ENCODE data around the gene SHISA2.

Gene SHISA2

DNA sequence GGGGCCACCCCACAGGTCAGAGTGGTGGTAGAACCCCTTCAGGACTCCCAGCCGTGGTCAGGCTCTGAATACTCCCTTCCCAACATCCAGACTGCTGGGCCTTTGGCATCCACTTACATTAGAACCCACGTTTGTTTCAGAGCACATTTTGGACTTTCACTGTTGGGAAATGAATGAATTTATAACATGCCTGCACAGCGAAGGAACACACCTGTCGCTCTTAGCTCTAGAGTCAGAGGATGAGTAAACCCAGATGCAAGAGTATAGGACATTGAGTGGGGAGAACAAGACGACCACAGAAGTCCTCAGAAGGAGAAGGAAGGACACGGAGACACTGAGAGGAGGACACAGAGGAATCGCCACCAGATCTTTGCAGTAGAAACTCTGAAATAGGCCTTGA, 30.9 kb downstream of the SHISA2 start:
- TF ChIP-seq EGR1 (IDR thresholded peaks at IDR 0.05) (no peak), TCF12 (IDR thresholded peaks at IDR 0.05; ENCODE audit: low read depth) (no peak), NFIC (IDR thresholded peaks at IDR 0.05) (no peak), ZBTB7A (IDR thresholded peaks at IDR 0.05; ENCODE audit: low read depth) (no peak), YY1 (IDR thresholded peaks at IDR 0.05; ENCODE audit: low read depth) (no peak), CREB1 (IDR thresholded peaks at IDR 0.05; ENCODE audit: low read depth) (no peak), EP300 (IDR thresholded peaks at IDR 0.05; ENCODE audit: borderline replicate concordance) (no peak), CEBPB (IDR thresholded peaks at IDR 0.05) (no peak)
- TF ChIP-seq, protein P1, sequence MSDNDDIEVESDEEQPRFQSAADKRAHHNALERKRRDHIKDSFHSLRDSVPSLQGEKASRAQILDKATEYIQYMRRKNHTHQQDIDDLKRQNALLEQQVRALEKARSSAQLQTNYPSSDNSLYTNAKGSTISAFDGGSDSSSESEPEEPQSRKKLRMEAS (IDR thresholded peaks at IDR 0.05), result no peak
- TF ChIP-seq, protein P2, sequence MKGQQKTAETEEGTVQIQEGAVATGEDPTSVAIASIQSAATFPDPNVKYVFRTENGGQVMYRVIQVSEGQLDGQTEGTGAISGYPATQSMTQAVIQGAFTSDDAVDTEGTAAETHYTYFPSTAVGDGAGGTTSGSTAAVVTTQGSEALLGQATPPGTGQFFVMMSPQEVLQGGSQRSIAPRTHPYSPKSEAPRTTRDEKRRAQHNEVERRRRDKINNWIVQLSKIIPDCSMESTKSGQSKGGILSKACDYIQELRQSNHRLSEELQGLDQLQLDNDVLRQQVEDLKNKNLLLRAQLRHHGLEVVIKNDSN (IDR thresholded peaks at IDR 0.05), result no peak
- TF ChIP-seq, protein P3, sequence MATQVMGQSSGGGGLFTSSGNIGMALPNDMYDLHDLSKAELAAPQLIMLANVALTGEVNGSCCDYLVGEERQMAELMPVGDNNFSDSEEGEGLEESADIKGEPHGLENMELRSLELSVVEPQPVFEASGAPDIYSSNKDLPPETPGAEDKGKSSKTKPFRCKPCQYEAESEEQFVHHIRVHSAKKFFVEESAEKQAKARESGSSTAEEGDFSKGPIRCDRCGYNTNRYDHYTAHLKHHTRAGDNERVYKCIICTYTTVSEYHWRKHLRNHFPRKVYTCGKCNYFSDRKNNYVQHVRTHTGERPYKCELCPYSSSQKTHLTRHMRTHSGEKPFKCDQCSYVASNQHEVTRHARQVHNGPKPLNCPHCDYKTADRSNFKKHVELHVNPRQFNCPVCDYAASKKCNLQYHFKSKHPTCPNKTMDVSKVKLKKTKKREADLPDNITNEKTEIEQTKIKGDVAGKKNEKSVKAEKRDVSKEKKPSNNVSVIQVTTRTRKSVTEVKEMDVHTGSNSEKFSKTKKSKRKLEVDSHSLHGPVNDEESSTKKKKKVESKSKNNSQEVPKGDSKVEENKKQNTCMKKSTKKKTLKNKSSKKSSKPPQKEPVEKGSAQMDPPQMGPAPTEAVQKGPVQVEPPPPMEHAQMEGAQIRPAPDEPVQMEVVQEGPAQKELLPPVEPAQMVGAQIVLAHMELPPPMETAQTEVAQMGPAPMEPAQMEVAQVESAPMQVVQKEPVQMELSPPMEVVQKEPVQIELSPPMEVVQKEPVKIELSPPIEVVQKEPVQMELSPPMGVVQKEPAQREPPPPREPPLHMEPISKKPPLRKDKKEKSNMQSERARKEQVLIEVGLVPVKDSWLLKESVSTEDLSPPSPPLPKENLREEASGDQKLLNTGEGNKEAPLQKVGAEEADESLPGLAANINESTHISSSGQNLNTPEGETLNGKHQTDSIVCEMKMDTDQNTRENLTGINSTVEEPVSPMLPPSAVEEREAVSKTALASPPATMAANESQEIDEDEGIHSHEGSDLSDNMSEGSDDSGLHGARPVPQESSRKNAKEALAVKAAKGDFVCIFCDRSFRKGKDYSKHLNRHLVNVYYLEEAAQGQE (IDR thresholded peaks at IDR 0.05; ENCODE audit: low read depth), result no peak

DNA sequence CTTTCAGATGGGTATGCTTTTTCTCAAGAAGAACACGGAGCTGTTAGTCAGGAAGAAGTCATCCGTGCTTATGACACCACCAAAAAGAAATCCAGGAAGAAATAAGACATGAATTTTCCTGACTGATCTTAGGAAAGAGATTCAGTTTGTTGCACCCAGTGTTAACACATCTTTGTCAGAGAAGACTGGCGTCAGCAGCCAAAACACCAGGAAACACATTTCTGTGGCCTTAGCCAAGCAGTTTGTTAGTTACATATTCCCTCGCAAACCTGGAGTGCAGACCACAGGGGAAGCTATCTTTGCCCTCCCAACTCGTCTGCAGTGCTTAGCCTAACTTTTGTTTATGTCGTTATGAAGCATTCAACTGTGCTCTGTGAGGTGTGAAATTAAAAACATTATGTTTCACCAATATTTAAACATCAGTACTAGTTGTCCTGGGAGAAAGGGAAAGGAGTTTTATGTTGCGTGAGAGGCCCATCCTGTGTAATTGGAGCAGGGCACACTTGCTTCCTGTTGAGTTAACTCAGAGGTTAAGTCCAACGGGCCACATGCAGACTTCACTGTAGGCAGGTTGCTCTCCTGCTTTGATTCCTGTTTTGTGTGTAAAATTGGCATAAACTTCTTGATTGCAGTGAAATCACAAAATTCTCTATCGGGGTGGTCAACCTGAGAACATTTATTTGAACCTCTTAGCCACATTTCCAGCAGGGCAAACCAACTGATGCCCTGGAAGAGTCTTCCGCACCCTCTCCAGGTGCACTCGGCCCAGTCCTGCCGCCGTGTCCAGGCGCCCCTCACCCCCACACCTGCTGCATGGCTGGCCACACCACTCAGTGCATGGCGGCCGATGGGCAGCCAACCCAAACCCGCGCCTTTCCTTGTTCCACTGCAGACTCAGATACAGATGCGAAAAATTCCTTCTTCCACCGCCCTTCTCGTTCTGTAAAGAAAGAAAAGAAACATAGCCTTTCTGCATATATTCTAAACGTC, 31.6 kb downstream of the SHISA2 start:
- no peak for TF ChIP-seq EGR1 (IDR thresholded peaks at IDR 0.05)
- TF ChIP-seq, protein P3 (IDR thresholded peaks at IDR 0.05; ENCODE audit: low read depth), result no peak
- no peak for TF ChIP-seq RAD21 (IDR thresholded peaks at IDR 0.05; ENCODE audit: low read depth)
- TF ChIP-seq TEAD4 (IDR thresholded peaks at IDR 0.05), result no peak
- TF ChIP-seq EP300 (IDR thresholded peaks at IDR 0.05; ENCODE audit: borderline replicate concordance), result no peak
- no peak for TF ChIP-seq FOXM1 (IDR thresholded peaks at IDR 0.05; ENCODE audit: borderline replicate concordance, low read depth)
- no peak for TF ChIP-seq NFIC (IDR thresholded peaks at IDR 0.05)
- TF ChIP-seq TCF12 (IDR thresholded peaks at IDR 0.05; ENCODE audit: low read depth), result no peak
- TF ChIP-seq, protein P2 (IDR thresholded peaks at IDR 0.05), result no peak
- no peak for TF ChIP-seq YY1 (IDR thresholded peaks at IDR 0.05; ENCODE audit: low read depth)
- no peak for TF ChIP-seq ZBTB7A (IDR thresholded peaks at IDR 0.05; ENCODE audit: low read depth)

DNA sequence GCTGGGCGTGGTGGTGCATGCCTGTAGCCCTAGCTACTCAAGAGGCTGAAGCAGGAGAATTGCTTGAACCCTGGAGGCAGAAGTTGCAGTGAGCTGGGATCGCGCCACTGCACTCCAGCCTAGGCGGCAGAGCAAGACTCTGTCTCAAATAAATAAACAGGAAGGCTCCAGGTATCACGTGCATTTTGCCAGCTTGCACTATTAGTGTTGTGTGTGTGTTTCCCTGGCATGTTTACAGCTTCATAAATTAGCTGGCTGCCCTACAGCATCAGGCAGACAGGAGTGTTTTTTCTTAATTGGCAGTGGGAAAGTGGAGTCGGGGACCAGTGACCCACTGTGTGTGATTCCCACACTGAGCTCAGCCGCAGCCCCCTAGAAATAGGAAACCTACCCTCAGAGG, 32.6 kb downstream of the SHISA2 start:
- TF ChIP-seq, protein P1 (IDR thresholded peaks at IDR 0.05), result no peak
- no peak for TF ChIP-seq TCF12 (IDR thresholded peaks at IDR 0.05; ENCODE audit: low read depth)
- TF ChIP-seq FOXM1 (IDR thresholded peaks at IDR 0.05; ENCODE audit: borderline replicate concordance, low read depth), result no peak
- no peak for TF ChIP-seq CREB1 (IDR thresholded peaks at IDR 0.05; ENCODE audit: low read depth)
- TF ChIP-seq TEAD4 (IDR thresholded peaks at IDR 0.05), result no peak
- TF ChIP-seq EP300 (IDR thresholded peaks at IDR 0.05; ENCODE audit: borderline replicate concordance), result no peak

DNA sequence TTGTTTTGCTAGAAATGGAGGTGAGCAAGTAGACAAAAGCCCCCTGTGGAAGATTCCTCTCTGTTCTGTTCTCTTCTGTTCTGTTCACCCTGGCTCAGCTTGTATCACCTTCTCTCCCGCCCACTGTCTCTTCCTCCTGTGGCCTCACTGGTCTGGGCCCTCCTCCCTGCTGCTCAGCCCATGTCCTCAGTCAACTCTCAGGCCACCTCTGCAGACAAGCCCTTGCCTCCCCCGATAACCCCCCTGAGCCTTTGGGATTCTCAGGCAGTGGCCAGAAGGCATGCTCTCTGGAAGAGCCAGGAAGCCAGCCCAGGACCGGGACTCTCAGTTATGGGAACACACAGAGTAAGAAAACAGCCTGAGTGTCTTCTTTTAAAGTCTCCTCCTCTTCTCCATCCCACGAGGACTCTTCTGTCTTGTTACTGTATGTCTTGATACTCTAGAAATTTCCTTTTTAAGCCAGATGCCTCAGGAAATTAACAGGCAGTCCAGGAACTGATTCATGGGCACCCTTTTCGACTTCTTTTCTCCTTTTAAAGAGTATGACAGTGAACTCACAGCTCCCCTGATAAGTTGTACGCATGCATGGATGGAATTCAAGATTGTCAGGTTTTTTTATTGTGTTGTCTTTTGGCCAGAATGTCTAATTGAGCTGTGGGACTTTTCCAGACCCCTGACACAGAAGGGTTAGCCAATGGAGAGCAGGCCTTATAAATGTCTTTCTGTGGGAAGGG, 33.7 kb downstream of the SHISA2 start:
- no peak for TF ChIP-seq TCF12 (IDR thresholded peaks at IDR 0.05; ENCODE audit: low read depth)
- TF ChIP-seq TAF1 (IDR thresholded peaks at IDR 0.05; ENCODE audit: low read depth), result no peak
- TF ChIP-seq YY1 (IDR thresholded peaks at IDR 0.05; ENCODE audit: low read depth), result no peak

DNA sequence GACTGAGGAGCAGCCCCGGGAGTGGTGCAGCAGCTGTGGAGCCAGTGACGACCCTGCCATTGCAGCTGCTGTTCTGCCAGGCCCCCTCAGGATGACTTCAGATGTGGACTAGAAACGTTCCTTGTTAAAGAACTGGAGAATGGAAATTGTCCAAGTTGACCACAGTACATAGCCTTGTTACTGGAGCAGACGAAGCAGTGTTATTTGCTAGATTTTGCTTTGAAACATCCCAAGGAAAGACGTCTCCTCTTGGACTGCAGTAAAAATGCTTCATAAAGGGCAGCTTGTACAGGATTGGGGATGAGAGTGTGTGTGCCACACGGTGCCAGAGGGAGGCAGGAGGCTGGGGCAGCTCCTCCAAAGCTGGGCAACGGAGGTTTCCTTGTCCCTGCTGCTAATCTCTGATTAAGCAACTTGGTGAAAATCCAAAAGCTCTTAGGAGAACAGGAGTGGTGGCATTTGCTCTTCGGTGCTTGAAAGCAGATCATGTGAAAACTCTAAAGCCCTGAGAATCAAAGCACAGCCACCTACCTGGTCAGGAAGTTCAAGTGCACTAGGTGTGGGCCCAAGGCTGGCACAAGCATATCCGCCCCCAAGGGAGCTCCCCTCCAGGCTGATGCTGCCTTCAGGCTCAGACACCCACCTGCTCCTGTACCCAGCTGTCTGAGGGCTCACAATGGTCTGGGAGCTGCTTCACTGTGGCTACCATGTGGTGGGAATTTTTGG, 34.5 kb downstream of the SHISA2 start:
- TF ChIP-seq YY1 (IDR thresholded peaks at IDR 0.05; ENCODE audit: low read depth), result no peak
- no peak for TF ChIP-seq TCF12 (IDR thresholded peaks at IDR 0.05; ENCODE audit: low read depth)
- no peak for TF ChIP-seq TAF1 (IDR thresholded peaks at IDR 0.05; ENCODE audit: low read depth)
- no peak for TF ChIP-seq FOXM1 (IDR thresholded peaks at IDR 0.05; ENCODE audit: borderline replicate concordance, low read depth)
- TF ChIP-seq NFIC (IDR thresholded peaks at IDR 0.05), result no peak
- TF ChIP-seq EP300 (IDR thresholded peaks at IDR 0.05; ENCODE audit: borderline replicate concordance), result no peak
- no peak for TF ChIP-seq ZBTB7A (IDR thresholded peaks at IDR 0.05; ENCODE audit: low read depth)
- no peak for TF ChIP-seq CEBPB (IDR thresholded peaks at IDR 0.05)
- no peak for TF ChIP-seq CREB1 (IDR thresholded peaks at IDR 0.05; ENCODE audit: low read depth)
